HFFc6 (cell line): ENCODE measurements around the gene NT5C. TPM values are rescaled to one million over a fixed set of nuclear protein-coding genes. Genes with fewer than 3 reads are reported as not detected.
"Not testable (repeated sequence)": the region's sequence is repeated elsewhere in the genome, so short reads cannot be mapped to it uniquely, and the experiment has no call there.

Experiments used
- DNase-seq: peaks from one replicate; pipeline ENCODE4 v3.0.0-alpha.2; 2018
- H3K27ac Mint-ChIP-seq: 2 replicates; pipeline ENCODE4 v1.8.0; 2020; ENCODE audit warnings: mild to moderate bottlenecking, mixed read lengths
- H3K27me3 Mint-ChIP-seq: 2 replicates; pipeline ENCODE4 v1.8.0; 2021; ENCODE audit warnings: mild to moderate bottlenecking, moderate library complexity, mixed read lengths; ENCODE audit not compliant: insufficient read depth
- H3K36me3 Mint-ChIP-seq: 2 replicates; pipeline ENCODE4 v1.8.0; 2021; ENCODE audit warnings: low read depth, mixed read lengths
- H3K4me1 Mint-ChIP-seq: 2 replicates; pipeline ENCODE4 v1.8.0; 2020; ENCODE audit warnings: low read depth, mixed read lengths
- H3K4me3 Mint-ChIP-seq: 2 replicates; pipeline ENCODE4 v1.8.0; 2020; ENCODE audit warnings: mild to moderate bottlenecking, moderate library complexity, mixed read lengths
- H3K9me3 Mint-ChIP-seq: 2 replicates; pipeline ENCODE4 v1.8.0; 2020; ENCODE audit warnings: mild to moderate bottlenecking, mixed read lengths
- CTCF ChIP-seq: fragments of 200-600 bp; sonication (generic); IDR thresholded peaks from 2 replicates; pipeline ENCODE4 v1.5.0; 2021; ENCODE audit warnings: antibody characterized with exemption, mild to moderate bottlenecking
- total RNA-seq, 6 experiments: library from RNA; stranded (reverse); fragmentation: NEBNext Ultra II Directional; extraction: Animal tissue kit (Norgen Biotek cat#: 25700); gene quantifications; 2 replicates in 1 of 6; 3 replicates in 5 of 6; pipeline ENCODE4 v1.2.3, GENCODE V29; 2021

The NT5C gene
- total RNA-seq, 6 experiments from 2014 or later: 30.4 to 41.7 (median 36.3) TPM

GRCh38 chr17:75138519-75138918 is 7.0 kb upstream of the NT5C start:
- Mint-ChIP-seq H3K4me3 (no peak overlapping the region), H3K27me3 (no peaks in the 10 kb centered on the region; the same call in 1 of the 2 replicates), H3K9me3 (no peaks in the 10 kb centered on the region), H3K27ac (no peak overlapping the region), H3K4me1 (no peaks in the 10 kb centered on the region), H3K36me3 (peaks cover 5% of the 10 kb centered on the region; the same call in 1 of the 2 replicates)
- DNase-seq: no peak
- no peak for TF ChIP-seq CTCF

GRCh38 chr17:75137762-75138161 is 6.2 kb upstream of the NT5C start:
- H3K4me1 Mint-ChIP-seq, H3K27ac Mint-ChIP-seq, H3K4me3 Mint-ChIP-seq, DNase-seq, H3K27me3 Mint-ChIP-seq, H3K9me3 Mint-ChIP-seq, H3K36me3 Mint-ChIP-seq: not testable (repeated sequence)

DNA sequence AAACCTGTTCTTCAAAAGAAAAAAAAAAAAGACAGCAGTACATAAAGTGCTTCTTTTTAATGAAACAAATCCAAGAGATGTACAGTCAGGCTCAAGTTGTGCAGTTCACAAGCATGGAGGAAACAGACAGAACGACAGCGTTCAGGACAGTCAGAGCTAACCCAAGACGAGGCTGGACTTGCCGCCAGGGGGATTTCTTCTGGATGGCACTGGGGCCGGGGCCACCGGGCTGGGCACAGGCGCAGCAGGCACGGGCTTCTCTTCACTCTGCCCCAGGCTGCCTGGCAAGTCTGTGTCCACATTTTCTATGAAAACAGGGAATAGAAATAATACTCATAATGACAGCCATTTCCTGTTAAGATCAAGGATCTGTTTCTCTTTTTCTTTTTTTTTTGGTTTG is 4.4 kb upstream of the NT5C start:
- Mint-ChIP-seq H3K9me3 (no peaks in the 10 kb centered on the region), H3K36me3 (no peaks in the 10 kb centered on the region; the same call in 1 of the 2 replicates), H3K27ac (peak overlapping the region; percentile 8), H3K27me3 (no peaks in the 10 kb centered on the region; the same call in 1 of the 2 replicates), H3K4me1 (no peaks in the 10 kb centered on the region), H3K4me3 (no peak overlapping the region)
- DNase-seq: no peak
- no peak; the same call in 1 of the 2 replicates for TF ChIP-seq CTCF

GRCh38 chr17:75135452-75135851 is 3.9 kb upstream of the NT5C start:
- Mint-ChIP-seq H3K9me3 (no peaks in the 10 kb centered on the region), H3K27me3 (peaks cover 3% of the 10 kb centered on the region; the same call in 1 of the 2 replicates), H3K36me3 (peaks cover 2% of the 10 kb centered on the region; the same call in 1 of the 2 replicates), H3K4me3 (no peak overlapping the region), H3K4me1 (peaks cover 4% of the 10 kb centered on the region), H3K27ac (peak overlapping the region; percentile 8; the same call in 1 of the 2 replicates)
- no peak for TF ChIP-seq CTCF
- no peak for DNase-seq

GRCh38 chr17:75133607-75134347 is 2.2 kb upstream of the NT5C start:
- not testable (repeated sequence) for H3K9me3 Mint-ChIP-seq, H3K4me1 Mint-ChIP-seq, H3K36me3 Mint-ChIP-seq, H3K27ac Mint-ChIP-seq, H3K27me3 Mint-ChIP-seq, H3K4me3 Mint-ChIP-seq, DNase-seq

- H3K9me3 Mint-ChIP-seq: no peaks in the 10 kb centered on the region
- DNase-seq: no peak
- peaks cover 6% of the 10 kb centered on the region; the same call in 1 of the 2 replicates for H3K27me3 Mint-ChIP-seq
- H3K4me1 Mint-ChIP-seq: peaks cover 7% of the 10 kb centered on the region
- no peak overlapping the region for H3K4me3 Mint-ChIP-seq
- H3K36me3 Mint-ChIP-seq: peaks cover 8% of the 10 kb centered on the region; the same call in 1 of the 2 replicates
- no peak overlapping the region for H3K27ac Mint-ChIP-seq
- TF ChIP-seq CTCF: no peak
Observed at GRCh38 chr17:75133001-75133400, 1.5 kb upstream of the NT5C start.

- Mint-ChIP-seq H3K4me3 (peak overlapping the region; percentile 89), H3K27ac (peak overlapping the region; percentile 91)
- not testable (repeated sequence) for H3K27me3 Mint-ChIP-seq, H3K36me3 Mint-ChIP-seq, DNase-seq, H3K4me1 Mint-ChIP-seq, H3K9me3 Mint-ChIP-seq
Observed at GRCh38 chr17:75132018-75133000, 767 bp upstream of the NT5C start.
